ENCODE measurements around the gene RTN3. TPM values are rescaled to one million over a fixed set of nuclear protein-coding genes. Genes with fewer than 3 reads are reported as not detected.
A peak's percentile ranks its signal among the peaks of the same experiment; 100 is the strongest.
"Not testable (repeated sequence)": the region's sequence is repeated elsewhere in the genome, so short reads cannot be mapped to it uniquely, and the experiment has no call there.

The RTN3 gene
- total RNA-seq, 4 donors from 2014 or later, result 161 to 221 (median 193) TPM

- DNase-seq (ENCODE audit: low spot score in 2 of 2), result peak in 1 of 2 donors; percentile 70
- WGBS, result no CpG with 5 or more reads among the region's 82 CpGs
- Histone ChIP-seq H3K27ac (peak overlapping the region; percentile 64), H3K36me3 (peaks cover 4% of the 10 kb centered on the region), H3K9me3 (no peaks in the 10 kb centered on the region), H3K4me3 (peak overlapping the region; percentile 94), H3K4me1 (peaks cover 44% of the 10 kb centered on the region), H3K27me3 (no peaks in the 10 kb centered on the region)
- TF ChIP-seq CTCF (IDR thresholded peaks at IDR 0.05), result no peak
- no peak for TF ChIP-seq POLR2A (IDR thresholded peaks at IDR 0.05)
- no peak for TF ChIP-seq POLR2AphosphoS5 (IDR thresholded peaks at IDR 0.05)
- TF ChIP-seq EP300 (IDR thresholded peaks at IDR 0.05), result no peak
These were observed 87.9 kb downstream of the RTN3 start for GRCh38 chr11:63769042-63769713.

GRCh38 chr11:63769714-63770455, 88.6 kb downstream of the RTN3 start:
- H3K27me3 ChIP-seq, result no peaks in the 10 kb centered on the region
- H3K27ac ChIP-seq, result peak overlapping the region; percentile 64
- DNase-seq (ENCODE audit: low spot score in 2 of 2), result no peak
- no peaks in the 10 kb centered on the region for H3K9me3 ChIP-seq
- TF ChIP-seq CTCF (IDR thresholded peaks at IDR 0.05) (no peak), POLR2A (IDR thresholded peaks at IDR 0.05) (no peak), POLR2AphosphoS5 (IDR thresholded peaks at IDR 0.05) (no peak), EP300 (IDR thresholded peaks at IDR 0.05) (no peak)
- WGBS, result 41% methylated on average over 4 of the region's 35 CpGs
- H3K4me1 ChIP-seq, result peaks cover 42% of the 10 kb centered on the region
- peak overlapping the region; percentile 94 for H3K4me3 ChIP-seq
- H3K36me3 ChIP-seq, result peaks cover 2% of the 10 kb centered on the region

- no peak for DNase-seq (ENCODE audit: low spot score in 2 of 2)
- Histone ChIP-seq H3K36me3 (no peaks in the 10 kb centered on the region), H3K4me3 (no peak overlapping the region), H3K27me3 (no peaks in the 10 kb centered on the region), H3K4me1 (peaks cover 33% of the 10 kb centered on the region), H3K27ac (no peak overlapping the region), H3K9me3 (no peaks in the 10 kb centered on the region)
- 88% methylated on average over 7 of the region's 7 CpGs for WGBS
- no peak for TF ChIP-seq POLR2A (IDR thresholded peaks at IDR 0.05)
- TF ChIP-seq POLR2AphosphoS5 (IDR thresholded peaks at IDR 0.05), result no peak
- TF ChIP-seq CTCF (IDR thresholded peaks at IDR 0.05), result no peak
- no peak for TF ChIP-seq EP300 (IDR thresholded peaks at IDR 0.05)
These were observed 89.5 kb downstream of the RTN3 start for GRCh38 chr11:63770763-63771162.

- not testable (repeated sequence) for H3K4me3 ChIP-seq; DNase-seq (ENCODE audit: low spot score in 2 of 2); H3K36me3 ChIP-seq; H3K27me3 ChIP-seq; H3K27ac ChIP-seq; H3K9me3 ChIP-seq
- peaks cover 23% of the 10 kb centered on the region for H3K4me1 ChIP-seq
- WGBS, result 82% methylated on average over 2 of the region's 2 CpGs
These were observed 90.5 kb downstream of the RTN3 start for GRCh38 chr11:63771741-63772318.

- H3K4me1 ChIP-seq, result no peaks in the 10 kb centered on the region
- DNase-seq (ENCODE audit: low spot score in 2 of 2), result no peak
- H3K9me3 ChIP-seq, result no peaks in the 10 kb centered on the region
- H3K4me3 ChIP-seq, result no peak overlapping the region
- no peak overlapping the region for H3K27ac ChIP-seq
- H3K27me3 ChIP-seq, result no peaks in the 10 kb centered on the region
- H3K36me3 ChIP-seq, result no peaks in the 10 kb centered on the region
- TF ChIP-seq POLR2AphosphoS5 (IDR thresholded peaks at IDR 0.05) (no peak), CTCF (IDR thresholded peaks at IDR 0.05) (no peak), EP300 (IDR thresholded peaks at IDR 0.05) (no peak), POLR2A (IDR thresholded peaks at IDR 0.05) (no peak)
- WGBS, result 82% methylated on average over 3 of the region's 3 CpGs
These were observed 93.9 kb downstream of the RTN3 start for GRCh38 chr11:63775191-63775590.
